GM18873 (cell line): Measurements from ENCODE around the gene VEPH1.

Experiments
- ATAC-seq: cut with Tn5 transposase; IDR thresholded peaks from one replicate; pipeline ENCODE4 v1.9.1; 2021; ENCODE audit warnings: mild to moderate bottlenecking, moderate library complexity, moderate number of reproducible peaks; ENCODE audit not compliant: unreplicated experiment, low FRiP score

Gene VEPH1

GRCh38 chr3:157479464-157480243 is 23.6 kb downstream of the VEPH1 start:
- ATAC-seq = no peak

- ATAC-seq = no peak
Observed at GRCh38 chr3:157477441-157477840, 25.8 kb downstream of the VEPH1 start.

DNA sequence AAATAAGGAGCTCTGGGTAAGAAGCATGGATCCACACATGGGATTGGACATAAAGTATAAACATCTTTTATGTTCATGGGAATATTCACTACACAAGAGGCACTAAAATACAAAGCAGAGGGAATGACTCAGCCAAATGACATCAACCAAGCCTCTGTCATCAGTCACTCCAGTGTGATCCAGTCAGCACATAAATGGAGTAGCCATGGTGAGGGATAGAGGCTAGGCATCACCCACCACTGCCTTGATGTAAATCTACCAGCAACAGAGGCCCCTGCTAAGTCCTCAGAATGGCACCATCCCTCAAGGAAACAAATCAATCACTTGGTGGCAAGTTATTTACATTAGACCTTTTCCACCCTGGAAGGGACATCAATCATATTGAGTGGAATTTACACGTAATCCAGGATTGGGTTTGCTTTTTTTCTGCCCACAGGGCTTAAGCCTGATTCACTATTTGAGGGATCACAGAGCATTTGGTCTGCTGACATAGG is 27.2 kb downstream of the VEPH1 start:
- no peak for ATAC-seq

GRCh38 chr3:157472648-157473047 is 30.6 kb downstream of the VEPH1 start:
- ATAC-seq = no peak

DNA sequence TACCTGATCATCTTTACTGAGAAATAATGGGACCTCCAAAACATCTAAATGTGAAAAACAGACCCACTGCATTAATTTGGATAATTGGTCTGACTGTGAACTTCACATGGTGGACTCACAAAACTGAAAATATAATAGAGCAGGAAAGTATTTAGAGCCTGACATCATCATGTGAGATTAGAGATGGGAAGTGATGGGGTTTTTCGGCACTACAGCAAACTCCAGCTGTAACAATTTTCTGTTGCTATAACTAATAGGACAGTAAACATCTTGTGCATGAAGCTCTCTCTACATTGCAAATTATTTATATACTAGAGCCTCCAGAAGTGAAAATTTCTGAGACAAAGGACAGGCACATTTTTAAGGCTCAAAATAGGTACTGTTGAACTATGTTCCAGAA is 32.2 kb downstream of the VEPH1 start:
- no peak for ATAC-seq

DNA sequence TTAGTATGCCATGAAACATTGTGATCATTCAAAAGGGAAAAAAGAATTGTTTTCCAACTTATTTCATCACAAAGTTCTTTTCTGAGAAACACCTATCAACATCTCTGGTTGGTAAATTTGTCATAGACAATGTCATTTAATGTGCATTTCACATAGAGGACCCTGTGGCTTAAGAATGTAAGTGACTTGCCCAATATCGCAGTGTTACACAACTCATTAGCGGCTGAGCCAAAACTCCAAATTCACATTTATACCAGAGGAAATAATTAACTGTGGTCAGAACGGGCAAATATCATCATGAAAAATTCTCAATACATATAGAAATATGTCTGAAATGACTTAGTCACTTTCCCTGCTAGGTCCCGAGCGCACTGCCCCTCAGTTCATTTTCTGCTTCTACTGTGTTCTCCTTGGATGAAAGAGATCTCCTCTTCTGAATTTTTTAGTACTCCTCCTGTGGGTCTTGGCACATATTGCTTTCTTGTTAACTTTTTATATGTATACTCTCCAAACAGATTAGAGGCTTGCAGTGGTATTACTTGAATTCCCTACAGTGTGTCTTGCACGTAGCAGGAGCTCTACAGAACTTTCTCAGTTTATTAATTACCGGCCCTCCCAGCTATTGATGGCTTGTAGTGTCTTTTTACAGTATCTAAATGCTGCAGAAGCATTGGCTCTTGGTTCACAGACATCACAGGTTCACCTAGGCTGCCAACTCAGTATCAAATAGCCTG is 33.5 kb downstream of the VEPH1 start:
- ATAC-seq = no peak

GRCh38 chr3:157467200-157467599 is 36.0 kb downstream of the VEPH1 start:
- no peak for ATAC-seq

- ATAC-seq = no peak
Observed at GRCh38 chr3:157465741-157466140, 37.5 kb downstream of the VEPH1 start.

- ATAC-seq = no peak
Observed at GRCh38 chr3:157464321-157464720, 38.9 kb downstream of the VEPH1 start.

DNA sequence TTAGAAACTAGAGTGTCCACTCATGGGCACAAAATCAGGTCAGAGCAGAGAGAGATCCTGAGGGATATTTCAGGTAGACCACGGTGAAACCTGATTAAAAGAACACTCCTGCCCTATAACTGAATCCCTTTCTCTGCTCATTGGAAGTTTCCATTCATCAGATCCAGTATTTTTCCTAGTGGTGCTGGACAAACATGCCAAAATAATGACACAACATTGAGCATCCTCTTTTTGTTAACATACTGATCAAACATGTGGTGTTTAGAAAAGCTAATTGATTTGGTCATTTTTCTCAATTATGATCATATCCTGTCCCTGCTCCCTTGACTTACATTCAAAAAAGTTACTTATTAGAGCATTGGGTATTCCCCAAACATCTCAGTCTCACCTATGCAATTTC is 39.4 kb downstream of the VEPH1 start:
- ATAC-seq = no peak

DNA sequence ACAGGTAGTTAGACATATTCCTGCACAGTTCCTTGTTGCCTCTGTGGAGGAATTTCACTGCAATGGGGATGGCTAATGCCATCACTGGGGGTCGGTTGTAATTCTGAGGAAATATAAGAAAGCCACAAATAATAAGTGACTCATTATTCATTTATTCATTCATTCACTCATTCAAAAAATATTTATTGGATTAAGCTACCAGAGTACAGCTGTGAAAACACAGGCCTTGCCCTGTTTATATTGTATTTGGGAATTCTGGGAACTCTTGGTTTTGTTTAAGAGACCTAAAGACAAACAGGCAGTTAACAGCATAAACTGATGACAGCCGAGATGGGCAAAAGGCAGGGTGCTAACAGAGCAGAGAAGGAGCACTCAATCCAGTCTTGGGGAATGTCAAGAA is 43.0 kb downstream of the VEPH1 start:
- ATAC-seq = no peak

- no peak for ATAC-seq
Observed at GRCh38 chr3:157459706-157460105, 43.5 kb downstream of the VEPH1 start.

DNA sequence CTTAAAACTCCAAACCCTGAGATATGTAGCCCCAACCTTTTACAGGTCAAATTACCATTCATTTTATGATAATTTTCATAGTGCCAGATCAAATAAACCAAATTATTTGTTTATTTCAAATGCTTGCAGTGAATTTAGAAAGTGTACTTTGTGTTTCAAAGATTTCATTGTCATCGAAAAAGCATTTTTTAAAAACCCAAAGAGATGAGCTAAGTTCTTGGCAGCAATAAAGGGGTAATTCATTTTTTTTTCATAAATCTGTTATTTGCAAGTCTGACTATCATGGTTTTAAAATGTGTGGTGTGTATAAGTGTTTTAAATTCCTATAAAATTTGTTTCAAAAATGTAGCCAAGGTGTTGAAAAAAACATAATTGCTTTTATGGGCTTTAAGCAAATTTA is 49.4 kb downstream of the VEPH1 start:
- ATAC-seq = no peak

DNA sequence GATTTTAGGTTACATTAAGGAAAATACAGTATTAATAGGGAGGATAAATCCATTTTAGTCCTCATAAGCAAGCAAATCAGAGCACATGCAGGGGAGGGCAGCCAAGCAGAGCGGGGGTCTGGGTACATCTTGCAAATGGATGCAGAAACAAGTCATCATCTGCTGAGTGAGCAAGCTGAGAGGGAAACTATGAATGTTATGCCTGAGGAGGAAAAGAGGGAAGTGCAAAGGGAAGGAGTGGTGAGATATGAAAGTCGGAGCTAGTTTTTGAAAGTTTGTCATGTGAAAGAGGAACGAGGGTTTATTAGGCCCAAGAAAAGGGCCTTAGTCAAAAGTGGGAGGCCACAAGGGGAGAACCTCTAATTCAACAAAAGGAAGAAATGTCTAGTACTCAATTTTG is 51.1 kb downstream of the VEPH1 start:
- no peak for ATAC-seq

DNA sequence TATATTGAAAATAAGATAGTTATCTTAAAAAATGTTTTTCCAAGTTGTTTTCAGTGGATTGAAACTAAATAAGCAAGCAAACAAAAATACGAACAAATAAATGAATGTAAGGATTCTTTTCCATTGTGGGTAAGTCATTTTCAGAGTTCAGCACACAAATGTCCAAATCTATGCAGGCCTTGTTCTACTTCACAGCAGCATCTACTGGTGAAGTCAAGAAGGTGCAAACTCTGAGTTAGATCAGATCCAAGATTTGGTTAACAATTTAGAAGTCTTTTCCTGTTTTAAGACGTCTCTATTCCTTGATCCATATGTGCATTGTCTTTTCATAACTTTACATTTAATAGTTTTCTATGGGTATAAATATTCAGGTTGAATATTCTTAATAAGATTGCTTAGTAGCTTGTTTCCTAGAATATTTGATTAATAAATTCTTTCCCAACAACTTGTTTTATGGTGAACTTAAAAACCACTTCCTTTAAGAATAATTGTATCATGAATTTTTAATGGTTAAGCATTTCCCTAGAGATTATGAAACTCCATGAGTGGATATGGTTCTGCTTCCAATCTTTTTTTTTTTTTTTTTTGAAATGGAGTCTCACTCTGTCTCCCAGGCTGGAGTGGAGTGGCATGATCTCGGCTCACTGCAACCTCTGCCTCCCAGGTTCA is 56.1 kb downstream of the VEPH1 start:
- ATAC-seq = no peak

- ATAC-seq = no peak
Observed at GRCh38 chr3:157445857-157446256, 57.4 kb downstream of the VEPH1 start.

GRCh38 chr3:157444797-157445184 is 58.4 kb downstream of the VEPH1 start:
- ATAC-seq = no peak

DNA sequence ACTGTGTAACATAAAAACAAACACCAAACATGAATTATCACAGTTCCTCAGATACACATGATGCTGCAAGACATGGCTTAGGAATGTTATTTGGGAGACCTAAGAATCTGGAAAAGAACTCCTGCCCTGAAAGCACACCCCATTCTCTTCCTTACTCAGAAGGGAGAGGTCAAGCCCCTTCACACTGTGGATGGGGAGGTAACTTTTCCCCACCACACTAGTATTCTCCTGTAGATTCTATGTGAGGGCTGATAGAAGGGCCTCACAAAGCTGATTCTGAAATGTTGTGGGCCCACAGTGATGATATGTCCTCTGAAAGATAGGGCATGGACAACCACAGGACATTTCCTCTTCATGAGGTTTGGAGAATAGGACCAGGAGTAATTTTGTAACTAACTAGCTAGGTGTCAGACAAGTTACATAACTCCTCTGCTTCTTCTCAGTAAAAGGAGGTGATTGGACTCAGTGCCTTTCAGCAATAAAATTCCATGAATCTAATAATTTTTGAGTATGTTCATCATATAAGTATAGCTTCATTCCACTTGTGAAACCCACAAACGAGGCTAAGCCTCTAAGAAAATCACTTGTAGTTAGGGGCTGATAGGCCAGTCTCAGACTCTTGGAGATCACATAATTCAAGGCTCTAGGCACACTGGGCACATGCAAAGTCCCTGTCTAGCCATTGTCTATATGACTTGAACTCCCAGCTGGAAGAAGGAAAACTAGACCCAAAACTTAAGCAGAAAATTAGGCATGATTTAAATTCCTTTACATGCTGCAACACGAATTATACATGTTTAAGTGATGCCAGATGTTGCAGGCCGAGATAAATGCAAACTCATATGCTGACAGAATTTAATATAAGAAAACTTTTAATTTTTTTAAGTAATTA is 59.1 kb downstream of the VEPH1 start:
- ATAC-seq = no peak

DNA sequence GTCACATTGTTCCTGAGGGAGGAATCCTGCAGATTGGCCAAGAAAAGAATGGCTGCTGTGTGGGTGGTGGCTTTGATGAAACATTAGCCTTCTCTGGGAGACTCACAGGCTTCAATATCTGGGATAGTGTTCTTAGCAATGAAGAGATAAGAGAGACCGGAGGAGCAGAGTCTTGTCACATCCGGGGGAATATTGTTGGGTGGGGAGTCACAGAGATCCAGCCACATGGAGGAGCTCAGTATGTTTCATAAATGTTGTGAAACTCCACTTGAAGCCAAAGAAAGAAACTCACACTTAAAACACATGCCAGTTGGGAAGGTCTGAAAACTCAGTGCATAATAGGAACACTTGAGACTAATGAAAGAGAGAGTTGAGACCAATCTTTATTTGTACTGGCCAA is 60.5 kb downstream of the VEPH1 start:
- no peak for ATAC-seq

GRCh38 chr3:157441102-157441624 is 62.1 kb downstream of the VEPH1 start:
- ATAC-seq = no peak
